SW480 (cell line): ENCODE data around the gene AXIN2.
A peak's percentile ranks its signal among the peaks of the same experiment; 100 is the strongest.
"Not testable (repeated sequence)": the region's sequence is repeated elsewhere in the genome, so short reads cannot be mapped to it uniquely, and the experiment has no call there.

Experiments used
- DNase-seq: peaks from one replicate; pipeline ENCODE4 v3.0.0-alpha.2; 2016; ENCODE audit warnings: low spot score

Gene AXIN2

GRCh38 chr17:65537343-65537844, 24.1 kb downstream of the AXIN2 start:
- DNase-seq: no peak

- no peak for DNase-seq
Measured at GRCh38 chr17:65536573-65537342, 24.7 kb downstream of the AXIN2 start.

- no peak for DNase-seq
Measured at GRCh38 chr17:65535777-65536572, 25.5 kb downstream of the AXIN2 start.

- no peak for DNase-seq
Measured at GRCh38 chr17:65533852-65534457, 27.5 kb downstream of the AXIN2 start.

- no peak for DNase-seq
Measured at GRCh38 chr17:65533056-65533745, 28.2 kb downstream of the AXIN2 start.

GRCh38 chr17:65532101-65532890, 29.2 kb downstream of the AXIN2 start:
- DNase-seq: no peak

GRCh38 chr17:65531256-65532100, 30.0 kb downstream of the AXIN2 start:
- no peak for DNase-seq

GRCh38 chr17:65530523-65531255, 30.8 kb downstream of the AXIN2 start:
- DNase-seq: no peak

- DNase-seq: no peak
Measured at GRCh38 chr17:65529761-65530522, 31.5 kb downstream of the AXIN2 start.

GRCh38 chr17:65529040-65529633, 32.3 kb downstream of the AXIN2 start:
- no peak for DNase-seq

GRCh38 chr17:65527857-65528591, 33.4 kb downstream of the AXIN2 start:
- peak; percentile 95 for DNase-seq

GRCh38 chr17:65527381-65527780, 34.1 kb downstream of the AXIN2 start:
- DNase-seq: no peak

GRCh38 chr17:65526854-65527253, 34.6 kb downstream of the AXIN2 start:
- not testable (repeated sequence) for DNase-seq

- DNase-seq: peak; percentile 85
Measured at GRCh38 chr17:65523853-65524664, 37.4 kb downstream of the AXIN2 start.

GRCh38 chr17:65523411-65523810, 38.0 kb downstream of the AXIN2 start:
- DNase-seq: peak; percentile 80

GRCh38 chr17:65522751-65523404, 38.6 kb downstream of the AXIN2 start:
- DNase-seq: no peak
